Adrenal gland (tissue), 12 donors: ENCODE results near the gene C11orf42. TPM values are rescaled to one million over a fixed set of nuclear protein-coding genes. Genes with fewer than 3 reads are reported as not detected.

Experiments
- DNase-seq, 7 donors: peaks; one replicate each; pipeline ENCODE4 v3.0.0-alpha.2; 2019 to 2020
- H3K27ac ChIP-seq, 5 donors: fragments of 200-600 bp; sonication (generic) in 4 of 5; 1 replicate in 3 of 5; 2 replicates in 2 of 5; pipeline versions ENCODE4 v1.5.1 to v1.8.0; 2016 to 2020; ENCODE audit warnings: mild to moderate bottlenecking in 1 of 5
- H3K27me3 ChIP-seq: fragments of 200-600 bp; 2 replicates; pipeline ENCODE4 v1.8.0; 2021
- H3K36me3 ChIP-seq, 2 donors: fragments of 200-600 bp; replicated peaks in 1 of 2; 1 replicate in 1 of 2; 2 replicates in 1 of 2; pipeline versions ENCODE4 v1.5.1 to v1.8.0; 2018 to 2022
- H3K4me1 ChIP-seq, 2 donors: fragments of 200-600 bp; replicated peaks in 1 of 2; 1 replicate in 1 of 2; 2 replicates in 1 of 2; pipeline versions ENCODE4 v1.5.1 to v1.8.0; 2018 to 2021
- H3K4me3 ChIP-seq, 4 donors: fragments of 200-600 bp; sonication (generic) in 3 of 4; one replicate each; pipeline ENCODE4 v1.5.1; 2016 to 2018
- H3K9me3 ChIP-seq, 3 donors: fragments of 200-600 bp; sonication (generic) in 1 of 3; replicated peaks in 1 of 3; 1 replicate in 2 of 3; 2 replicates in 1 of 3; pipeline versions ENCODE4 v1.5.1 to v1.8.0; 2016 to 2021
- CTCF ChIP-seq, 6 experiments: fragments of 450-650 bp in 4 of 6; fragments of 200-600 bp in 2 of 6; sonication (generic) in 1 of 6; IDR thresholded peaks; 1 replicate in 5 of 6; 2 replicates in 1 of 6; pipeline versions ENCODE4 v1.5.1 to v1.8.0; 2016 to 2021; ENCODE audit warnings: antibody characterized with exemption in 6 of 6, mild to moderate bottlenecking in 2 of 6, moderate library complexity in 1 of 6
- POLR2A ChIP-seq, 2 donors: fragments of 450-650 bp; IDR thresholded peaks; one replicate each; pipeline ENCODE4 v1.6.1; 2017; ENCODE audit warnings: antibody characterized with exemption in 2 of 2, mild to moderate bottlenecking in 2 of 2, moderate library complexity in 1 of 2
- WGBS, 4 donors: extraction: QIAGEN DNeasy Blood & Tissue Kit in 2 of 4; methylation state at CpG; one replicate each; pipeline versions ENCODE4 v1.1.5 to v1.1.7; 2013 to 2017; 5-methylcytosine and 5-hydroxymethylcytosine counted together
- intact Hi-C, 2 donors: fragments of 100-400 bp; cut with DNase I; formaldehyde crosslinking; loops; one replicate each; pipeline versions ENCODE4 v1.14.1 to v1.15.0; 2022 to 2023
- polyA plus RNA-seq, 3 donors: library from polyadenylated mRNA; stranded (reverse); fragments of 200-250 nt in 2 of 3; fragments of 350-450 nt in 1 of 3; fragmentation: Illumina TruSeq in 1 of 3; extraction: RNeasy Lipid Tissue Mini Kit (QIAGEN cat#74804) in 1 of 3; gene quantifications; one replicate each; pipeline ENCODE4 v1.2.3, GENCODE V29; 2013 to 2014
- total RNA-seq, 9 donors: library from RNA; depleted of rRNA in 4 of 9; stranded (reverse); fragments of >200 nt in 4 of 9; fragments of 120-200 nt in 1 of 9; fragmentation: NEBNext Ultra II Directional in 1 of 9; extraction: Animal tissue kit (Norgen Biotek cat#: 25700) in 1 of 9; gene quantifications; one replicate each; pipeline versions ENCODE4 v1.1.0 to v1.2.4, GENCODE V29; 2013 to 2023
- donor health status: healthy with polysubstance abuse.
- donor health status: Bipolar disorder and iron deficiency.
- donor health status: DM: yes; HTN: yes; CAD: no.
- donor health status: DM: no; HTN: no; CAD: no.
- donor health status: DM: no; HTN: no; CAD: no.
- donor health status: DM: yes; HTN: yes; CAD: no.

C11orf42 gene
- total and polyA plus RNA-seq, 12 donors, result not detected

- H3K9me3 ChIP-seq, result no peaks in the 10 kb centered on the region
- H3K4me1 ChIP-seq, result peaks cover 0 to 2% of the 10 kb centered on the region in 2 donors
- WGBS, 4 donors, result 86 to 100% (median 93%) methylated on average over 1 of the region's 1 CpG
- H3K27ac ChIP-seq, result no peak within 1 kb of the TSS
- H3K27me3 ChIP-seq, result no peaks in the 10 kb centered on the region
- no peaks in the 10 kb centered on the region for H3K36me3 ChIP-seq
- TF ChIP-seq CTCF (IDR thresholded peaks at IDR 0.05), result no peak
- TF ChIP-seq POLR2A (IDR thresholded peaks at IDR 0.05), result no peak
- no peak within 1 kb of the TSS for H3K4me3 ChIP-seq
- intact Hi-C loops, result no loop called here
- no peak for DNase-seq
Measured at GRCh38 chr11:6238902-6239301, 33.5 kb downstream of the C11orf42 start, which contains the start of gene CNGA4. CNGA4 (plus strand) TSS chr11:6239089; CDS start chr11:6239207, 118 bp downstream.

GRCh38 chr11:6240139-6240538 is 34.8 kb downstream of the C11orf42 start:
- H3K27me3 ChIP-seq, result no peaks in the 10 kb centered on the region
- 95 to 97% (median 96%) methylated on average over 28 of the region's 28 CpGs for WGBS, 4 donors
- intact Hi-C loops, result no loop called here
- DNase-seq, result no peak
- TF ChIP-seq POLR2A (IDR thresholded peaks at IDR 0.05), result no peak
- no peak for TF ChIP-seq CTCF (IDR thresholded peaks at IDR 0.05)
- H3K27ac ChIP-seq, result no peak overlapping the region
- H3K9me3 ChIP-seq, result no peaks in the 10 kb centered on the region
- H3K4me1 ChIP-seq, result no peaks in the 10 kb centered on the region
- no peaks in the 10 kb centered on the region for H3K36me3 ChIP-seq
- no peak overlapping the region for H3K4me3 ChIP-seq

- no peak for DNase-seq
- Histone ChIP-seq H3K36me3 (no peaks in the 10 kb centered on the region), H3K27ac (no peak overlapping the region), H3K4me1 (no peaks in the 10 kb centered on the region), H3K9me3 (no peaks in the 10 kb centered on the region), H3K27me3 (no peaks in the 10 kb centered on the region), H3K4me3 (no peak overlapping the region)
- 41 to 50% (median 47%) methylated on average over 1 of the region's 1 CpG for WGBS, 4 donors
- TF ChIP-seq POLR2A (IDR thresholded peaks at IDR 0.05) (no peak), CTCF (IDR thresholded peaks at IDR 0.05) (no peak)
- intact Hi-C loops, result no loop called here
Measured at GRCh38 chr11:6240781-6241180, 35.4 kb downstream of the C11orf42 start.

- Histone ChIP-seq H3K36me3 (no peaks in the 10 kb centered on the region), H3K4me1 (no peaks in the 10 kb centered on the region), H3K9me3 (no peaks in the 10 kb centered on the region), H3K27ac (no peak overlapping the region), H3K4me3 (no peak overlapping the region), H3K27me3 (no peaks in the 10 kb centered on the region)
- intact Hi-C loops, result no loop called here
- whole genome bisulfite sequencing, 4 donors, result 90 to 94% (median 93%) methylated on average over 3 to 7 of the region's 7 CpGs
- no peak for TF ChIP-seq CTCF (IDR thresholded peaks at IDR 0.05)
- no peak for DNase-seq
Measured at GRCh38 chr11:6241316-6241715, 36.0 kb downstream of the C11orf42 start.
